Heart left ventricle (tissue), 16 donors: ENCODE results near the gene PBX1. TPM values are rescaled to one million over a fixed set of nuclear protein-coding genes. Genes with fewer than 3 reads are reported as not detected.

ENCODE experiments used
- ATAC-seq, 4 donors: fragments of 200-7000 bp; cut with Tn5 transposase; one replicate each; pipeline ENCODE4 v1.9.1; 2020 to 2022; ENCODE audit warnings: moderate library complexity in 4 of 4, mild to moderate bottlenecking in 3 of 4, moderate number of reproducible peaks in 1 of 4
- DNase-seq, 5 donors: peaks; one replicate each; pipeline ENCODE4 v3.0.0-alpha.2; 2020
- H3K27ac ChIP-seq, 12 donors: fragments of 200-600 bp; sonication (generic) in 4 of 12; one replicate each; pipeline versions ENCODE4 v1.5.0 to v1.8.0; 2016 to 2022; ENCODE audit warnings: mild to moderate bottlenecking in 2 of 12
- H3K27me3 ChIP-seq, 9 donors: fragments of 200-600 bp; sonication (generic) in 2 of 9; one replicate each; pipeline versions ENCODE4 v1.5.1 to v1.8.0; 2016 to 2022; ENCODE audit warnings: mild to moderate bottlenecking in 3 of 9
- H3K36me3 ChIP-seq, 9 donors: fragments of 200-600 bp; sonication (generic) in 2 of 9; one replicate each; pipeline versions ENCODE4 v1.5.0 to v1.8.0; 2018 to 2022; ENCODE audit warnings: mild to moderate bottlenecking in 2 of 9
- H3K4me1 ChIP-seq, 12 donors: fragments of 200-600 bp; sonication (generic) in 4 of 12; one replicate each; pipeline versions ENCODE4 v1.5.0 to v1.8.0; 2016 to 2022; ENCODE audit warnings: mild to moderate bottlenecking in 3 of 12
- H3K4me3 ChIP-seq, 12 donors: fragments of 200-600 bp; sonication (generic) in 4 of 12; one replicate each; pipeline versions ENCODE4 v1.5.0 to v1.8.0; 2017 to 2022; ENCODE audit warnings: mild to moderate bottlenecking in 9 of 12, moderate library complexity in 4 of 12
- H3K9me3 ChIP-seq, 12 donors: fragments of 200-600 bp; sonication (generic) in 4 of 12; one replicate each; pipeline versions ENCODE4 v1.5.0 to v1.8.0; 2016 to 2022; ENCODE audit warnings: mild to moderate bottlenecking in 1 of 12
- POLR2A ChIP-seq, 2 donors: fragments of 450-650 bp; IDR thresholded peaks; one replicate each; pipeline ENCODE4 v1.6.1; 2017; ENCODE audit warnings: antibody characterized with exemption in 2 of 2, mild to moderate bottlenecking in 2 of 2, moderate library complexity in 2 of 2
- WGBS, 4 donors: extraction: QIAGEN DNeasy Blood & Tissue Kit in 2 of 4; methylation state at CpG; one replicate each; pipeline versions ENCODE4 v1.1.5 to v1.1.7; 2013 to 2018; 5-methylcytosine and 5-hydroxymethylcytosine counted together
- intact Hi-C, 10 donors: fragments of 100-400 bp; cut with DNase I; formaldehyde crosslinking; loops; one replicate each; pipeline versions ENCODE4 v1.11.1 to v1.14.2; 2022
- polyA plus RNA-seq, 2 donors: library from polyadenylated mRNA; stranded (reverse); fragments of 200-250 nt; gene quantifications; one replicate each; pipeline ENCODE4 v1.2.3, GENCODE V29; 2013
- total RNA-seq, 9 donors: library from RNA; depleted of rRNA in 2 of 9; stranded (reverse); fragments of >200 nt in 2 of 9; fragmentation: NEBNext Ultra II Directional in 3 of 9; extraction: Animal tissue kit (Norgen Biotek cat#: 25700) in 3 of 9; gene quantifications; one replicate each; pipeline versions ENCODE4 v1.1.0 to v1.2.4, GENCODE V29; 2016 to 2023
- TF ChIP-seq, protein P1 (sequence below), 12 donors: fragments of 200-600 bp; sonication (generic) in 4 of 12; IDR thresholded peaks; one replicate each; pipeline versions ENCODE4 v1.5.0 to v1.8.0; 2018 to 2022; ENCODE audit warnings: antibody characterized with exemption in 12 of 12, mild to moderate bottlenecking in 5 of 12
- donor health status: ischemic (EF 13 %, LVEDD 7.1; RV severe dilation, severe dysfunction).
- donor health status: healthy with polysubstance abuse.
- donor health status: DM: no; HTN: yes; CAD: no.
- donor health status: DM: no; HTN: no; CAD: no.
- donor health status: ischemic (EF 25% LVEDD 6.9; RV normal size, moderate dysfunction).
- donor health status: ischemic (EF 25% LVEDD 5.7; RV mildly dilated, moderate dysfunction).
- donor health status: healthy.
- donor health status: DM: yes; HTN: yes; CAD: no.
- donor health status: ischemic (EF 35%, LVEDD 5.7; RV mildly dilated, moderate dysfunction).
- donor health status: nonischemic (EF 11% LVEDD 7.7; RV severe dilation, severe dysfunction).
- donor health status: DM: yes; HTN: yes; CAD: no.
- donor health status: PGD.
- donor health status: ischemic (EF 29% LVEDD 5.4; RV normal size, mild dysfunction).
- donor health status: nonischemic (EF 23%, LVEDD 6.1; RV moderate dilation, normal function).

PBX1 gene
- total and polyA plus RNA-seq, 11 donors = 15.2 to 78.2 (median 59.1) TPM

DNA sequence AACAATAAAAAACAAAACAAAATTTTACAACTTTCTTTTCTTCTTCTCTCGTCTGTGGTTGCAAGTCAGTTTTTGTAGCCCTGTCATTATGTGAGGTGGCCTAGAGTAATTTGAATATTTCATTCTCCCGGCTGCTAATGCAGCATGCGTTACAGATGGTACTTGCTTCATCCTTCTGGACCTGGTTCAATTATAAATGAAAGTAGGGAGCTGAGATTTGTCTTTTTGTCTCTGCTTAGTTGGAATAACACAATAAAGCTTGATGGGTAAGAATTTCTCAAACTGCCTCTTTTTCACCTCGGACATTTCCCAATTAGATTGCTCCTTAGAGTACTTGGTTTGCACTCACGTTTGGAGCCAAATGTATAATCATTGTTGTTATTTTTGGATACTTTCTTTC is 201.6 kb downstream of the PBX1 start:
- intact Hi-C loops = no loop called here
- no peaks in the 10 kb centered on the region for H3K9me3 ChIP-seq
- WGBS, 4 donors = 27 to 37% (median 35%) methylated on average over 5 of the region's 5 CpGs
- peaks cover 4 to 45% (median 21%) of the 10 kb centered on the region in 12 donors for H3K4me1 ChIP-seq
- ATAC-seq (peak in 2 of 4 donors; percentile 19 to 29), DNase-seq (no peak)
- H3K27me3 ChIP-seq = no peaks in the 10 kb centered on the region
- TF ChIP-seq POLR2A (IDR thresholded peaks at IDR 0.05) = no peak
- TF ChIP-seq, protein P1, sequence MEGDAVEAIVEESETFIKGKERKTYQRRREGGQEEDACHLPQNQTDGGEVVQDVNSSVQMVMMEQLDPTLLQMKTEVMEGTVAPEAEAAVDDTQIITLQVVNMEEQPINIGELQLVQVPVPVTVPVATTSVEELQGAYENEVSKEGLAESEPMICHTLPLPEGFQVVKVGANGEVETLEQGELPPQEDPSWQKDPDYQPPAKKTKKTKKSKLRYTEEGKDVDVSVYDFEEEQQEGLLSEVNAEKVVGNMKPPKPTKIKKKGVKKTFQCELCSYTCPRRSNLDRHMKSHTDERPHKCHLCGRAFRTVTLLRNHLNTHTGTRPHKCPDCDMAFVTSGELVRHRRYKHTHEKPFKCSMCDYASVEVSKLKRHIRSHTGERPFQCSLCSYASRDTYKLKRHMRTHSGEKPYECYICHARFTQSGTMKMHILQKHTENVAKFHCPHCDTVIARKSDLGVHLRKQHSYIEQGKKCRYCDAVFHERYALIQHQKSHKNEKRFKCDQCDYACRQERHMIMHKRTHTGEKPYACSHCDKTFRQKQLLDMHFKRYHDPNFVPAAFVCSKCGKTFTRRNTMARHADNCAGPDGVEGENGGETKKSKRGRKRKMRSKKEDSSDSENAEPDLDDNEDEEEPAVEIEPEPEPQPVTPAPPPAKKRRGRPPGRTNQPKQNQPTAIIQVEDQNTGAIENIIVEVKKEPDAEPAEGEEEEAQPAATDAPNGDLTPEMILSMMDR (IDR thresholded peaks at IDR 0.05) = no peak
- peak overlapping the region in 7 of 12 donors; percentile 14 to 75 (median 36) for H3K27ac ChIP-seq
- no peak overlapping the region for H3K4me3 ChIP-seq
- H3K36me3 ChIP-seq = no peaks in the 10 kb centered on the region

- DNase-seq (no peak), ATAC-seq (no peak)
- Histone ChIP-seq H3K27me3 (no peaks in the 10 kb centered on the region), H3K4me3 (no peak overlapping the region), H3K27ac (peak overlapping the region in 6 of 12 donors; percentile 23 to 75 (median 40)), H3K4me1 (peaks cover 4 to 45% (median 26%) of the 10 kb centered on the region in 12 donors), H3K9me3 (no peaks in the 10 kb centered on the region), H3K36me3 (no peaks in the 10 kb centered on the region)
- no peak for TF ChIP-seq POLR2A (IDR thresholded peaks at IDR 0.05)
- TF ChIP-seq, protein P1 (IDR thresholded peaks at IDR 0.05) = no peak
- intact Hi-C loops = no loop called here
Measured at GRCh38 chr1:164761009-164761408, 202.0 kb downstream of the PBX1 start.

- intact Hi-C loops = no loop called here
- Histone ChIP-seq H3K27me3 (no peaks in the 10 kb centered on the region), H3K27ac (no peak overlapping the region), H3K4me3 (no peak overlapping the region), H3K36me3 (no peaks in the 10 kb centered on the region), H3K4me1 (peaks cover 4 to 64% (median 36%) of the 10 kb centered on the region in 12 donors), H3K9me3 (no peaks in the 10 kb centered on the region)
- 93 to 99% (median 95%) methylated on average over 2 of the region's 2 CpGs for WGBS, 4 donors
- TF ChIP-seq, protein P1 (IDR thresholded peaks at IDR 0.05) = no peak
- no peak for TF ChIP-seq POLR2A (IDR thresholded peaks at IDR 0.05)
- DNase-seq (no peak), ATAC-seq (no peak)
Measured at GRCh38 chr1:164763098-164763497, 204.1 kb downstream of the PBX1 start.

DNA sequence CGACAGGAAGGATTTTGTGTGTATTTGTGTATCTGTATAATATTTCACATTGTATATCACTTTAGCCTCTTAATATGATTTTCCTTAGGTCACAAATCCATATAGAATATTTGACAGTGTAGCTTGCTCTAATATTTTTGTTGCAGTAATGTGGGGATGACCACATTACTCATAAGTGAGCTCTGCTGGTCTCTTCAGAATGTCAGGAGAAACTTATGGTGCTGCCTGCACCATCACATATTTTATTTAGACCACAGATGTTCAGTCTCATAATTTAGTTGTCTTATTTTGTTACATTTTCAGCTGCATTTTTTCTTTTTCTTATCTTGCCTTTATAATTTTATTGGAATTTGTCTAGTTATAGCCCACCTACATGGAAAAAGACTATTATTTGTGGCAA is 205.3 kb downstream of the PBX1 start:
- DNase-seq = no peak
- no peak for ATAC-seq
- TF ChIP-seq, protein P1 (IDR thresholded peaks at IDR 0.05) = no peak
- no peak for TF ChIP-seq POLR2A (IDR thresholded peaks at IDR 0.05)
- H3K4me3 ChIP-seq = no peak overlapping the region
- intact Hi-C loops = no loop called here
- H3K27me3 ChIP-seq = no peaks in the 10 kb centered on the region
- H3K4me1 ChIP-seq = peaks cover 4 to 61% (median 34%) of the 10 kb centered on the region in 12 donors
- H3K36me3 ChIP-seq = no peaks in the 10 kb centered on the region
- H3K27ac ChIP-seq = peak overlapping the region in 1 of 12 donors; percentile 59
- WGBS, 4 donors = 95 to 98% (median 96%) methylated on average over 1 of the region's 1 CpG
- no peaks in the 10 kb centered on the region for H3K9me3 ChIP-seq
